Endothelial cell of umbilical vein (primary cell): ENCODE data around the gene NAP1L4. TPM values are rescaled to one million over a fixed set of nuclear protein-coding genes. Genes with fewer than 3 reads are reported as not detected.

Experiments
- BruUV-seq: library from RNA; stranded (reverse); fragments of 400-500 nt; replicated peaks from 2 replicates; lab custom pipeline; 2021; lab: Mats Ljungman, UMichigan
- CTCF ChIA-PET: fragments of 300-600, 350-600 bp; sonication (Branson Sonifier 250); formaldehyde crosslinking; loops from one replicate; lab custom pipeline; 2021; ENCODE audit warnings: antibody characterized with exemption, inconsistent platforms; lab: Charles Lee
- POLR2A ChIA-PET: fragments of 300-600, 350-600 bp; sonication (Branson Sonifier 250); formaldehyde crosslinking; loops from one replicate; lab custom pipeline; 2021; ENCODE audit warnings: antibody characterized with exemption, inconsistent platforms; lab: Charles Lee
- DNase-seq: peaks from one replicate; pipeline ENCODE4 v3.0.0-alpha.2; 2011; ENCODE audit warnings: low read depth, low spot score
- FAIRE-seq: peaks from 2 replicates; lab custom pipeline; 2011; peaks lifted over from hg19 to GRCh38; lab: Jason Lieb, UNC
- H2AFZ ChIP-seq: 2 replicates; pipeline ENCODE4 v1.6.0; 2012; ENCODE audit warnings: low read depth, low read length, control low read depth, inconsistent platforms
- H3K27ac ChIP-seq: 2 replicates; pipeline ENCODE4 v1.5.1; 2011; ENCODE audit warnings: low read depth, mild to moderate bottlenecking, control low read depth, low read length, moderate library complexity; ENCODE audit not compliant: insufficient read depth
- H3K27me3 ChIP-seq, 2 experiments: 2 replicates each; pipeline versions ENCODE4 v1.6.0 to v1.6.1; 2011; ENCODE audit warnings: low read length in 2 of 2, mixed read lengths in 1 of 2; ENCODE audit not compliant: control insufficient read depth in 2 of 2, insufficient read depth in 2 of 2
- H3K36me3 ChIP-seq, 2 experiments: 2 replicates in 1 of 2; 3 replicates in 1 of 2; pipeline ENCODE4 v1.5.1; 2011; ENCODE audit warnings: low read length in 2 of 2, mild to moderate bottlenecking in 1 of 2, moderate library complexity in 1 of 2; ENCODE audit not compliant: control insufficient read depth in 2 of 2, insufficient read depth in 2 of 2; ENCODE audit errors: extremely low read depth in 1 of 2
- H3K4me1 ChIP-seq: 3 replicates; pipeline ENCODE4 v1.5.1; 2011; ENCODE audit warnings: mild to moderate bottlenecking, low read length; ENCODE audit not compliant: control insufficient read depth, insufficient read depth; ENCODE audit errors: extremely low read depth
- H3K4me2 ChIP-seq: 2 replicates; pipeline ENCODE4 v1.6.1; 2011; ENCODE audit warnings: low read length, control low read depth, mixed read lengths; ENCODE audit not compliant: insufficient read depth
- H3K4me3 ChIP-seq, 3 experiments: fragments of 200-600 bp in 1 of 3; sonication (generic), shearing (Covaris generic) in 1 of 3; replicated peaks in 1 of 3; 2 replicates each; pipeline ENCODE4 v1.5.1; 2011 to 2016; ENCODE audit warnings: control low read depth in 3 of 3, low read length in 3 of 3, mild to moderate bottlenecking in 2 of 3, inconsistent platforms in 1 of 3, low read depth in 1 of 3, moderate library complexity in 1 of 3; ENCODE audit not compliant: insufficient read depth in 1 of 3
- H3K79me2 ChIP-seq: 2 replicates; pipeline ENCODE4 v1.6.0; 2012; ENCODE audit warnings: low read length, inconsistent platforms; ENCODE audit not compliant: control insufficient read depth, insufficient read depth
- H3K9ac ChIP-seq: replicated peaks from 2 replicates; pipeline ENCODE3; 2011; ENCODE audit warnings: low read length, control low read depth; ENCODE audit not compliant: insufficient read depth; ENCODE audit errors: extremely low read depth
- H3K9me1 ChIP-seq: replicated peaks from 3 replicates; pipeline ENCODE4 v1.6.0; 2011; ENCODE audit warnings: mild to moderate bottlenecking, low read length; ENCODE audit not compliant: control insufficient read depth, insufficient read depth; ENCODE audit errors: extremely low read depth
- H3K9me3 ChIP-seq: replicated peaks from 2 replicates; pipeline ENCODE4 v1.5.1; 2012; ENCODE audit warnings: low read length, inconsistent platforms; ENCODE audit not compliant: control insufficient read depth, insufficient read depth
- H4K20me1 ChIP-seq: replicated peaks from 2 replicates; pipeline ENCODE3; 2011; ENCODE audit warnings: mild to moderate bottlenecking, low read length; ENCODE audit not compliant: control insufficient read depth, insufficient read depth; ENCODE audit errors: extremely low read depth
- CTCF ChIP-seq, 2 donors: IDR thresholded peaks; 1 replicate in 1 of 2; 2 replicates in 1 of 2; pipeline ENCODE4 v1.5.1; 2011; ENCODE audit warnings: low read length in 2 of 2, mild to moderate bottlenecking in 2 of 2, moderate library complexity in 2 of 2, control low read depth in 1 of 2, inconsistent platforms in 1 of 2, low read depth in 1 of 2; ENCODE audit not compliant: insufficient read depth in 1 of 2; ENCODE audit errors: extremely low read depth in 1 of 2
- EZH2 ChIP-seq: IDR thresholded peaks from 2 replicates; pipeline ENCODE4 v1.6.1; 2012; ENCODE audit warnings: borderline replicate concordance, low read depth, mild to moderate bottlenecking, moderate library complexity, low read length, inconsistent platforms; ENCODE audit not compliant: severe bottlenecking
- FOS ChIP-seq: IDR thresholded peaks from 2 replicates; pipeline ENCODE4 v1.6.1; 2011; ENCODE audit warnings: mild to moderate bottlenecking, low read length, moderate library complexity, borderline replicate concordance; ENCODE audit not compliant: insufficient read depth
- GATA2 ChIP-seq: IDR thresholded peaks from 2 replicates; pipeline ENCODE4 v1.7.0; 2011; ENCODE audit warnings: low read depth, mild to moderate bottlenecking, moderate library complexity, mixed read lengths, low read length; ENCODE audit not compliant: insufficient read length, insufficient read depth
- JUN ChIP-seq: IDR thresholded peaks from 2 replicates; pipeline ENCODE4 v1.6.1; 2011; ENCODE audit warnings: borderline replicate concordance, low read depth; ENCODE audit not compliant: insufficient read length, insufficient read depth
- MYC ChIP-seq: IDR thresholded peaks from one replicate; pipeline ENCODE4 v1.6.1; 2011; ENCODE audit warnings: mild to moderate bottlenecking, low read depth, low read length
- POLR2AphosphoS5 ChIP-seq: IDR thresholded peaks from 2 replicates; pipeline ENCODE4 v1.6.1; 2012; ENCODE audit warnings: low read depth, mild to moderate bottlenecking, control low read depth, low read length, moderate library complexity; ENCODE audit not compliant: insufficient read depth
- dilution Hi-C: fragments of 300-500 bp; cut with MboI; formaldehyde crosslinking; loops from one replicate; pipeline ENCODE4 v1.15.0; 2019; ENCODE audit warnings: low sequenced_read_pairs; ENCODE audit not compliant: extremely low pct_ligation_motif_present
- intact Hi-C: fragments of 100-400 bp; cut with micrococcal nuclease; formaldehyde crosslinking; loops from one replicate; pipeline ENCODE4 v1.10.0; 2022
- polyA plus RNA-seq, 4 experiments: library from polyadenylated mRNA; depleted of rRNA in 3 of 4; stranded (reverse) in 3 of 4; unstranded in 1 of 4; fragments of >200 nt; gene quantifications; 2 replicates each; pipeline versions ENCODE4 v1.2.1 to v1.2.3, GENCODE V29; 2011 to 2012; ENCODE audit warnings: missing spikeins in 1 of 4
- total RNA-seq: library from RNA; stranded (reverse); gene quantifications from 2 replicates; pipeline ENCODE4 v1.2.3, GENCODE V29; 2021

NAP1L4 gene
- total and polyA plus RNA-seq, 2 donors (not counting 3 experiments of a cell fraction or from before 2014, with no cell fraction given): 100.0 to 177 TPM

GRCh38 chr11:3001496-3001895 is 9.4 kb upstream of the NAP1L4 start:
- H3K27ac ChIP-seq: no peak overlapping the region
- POLR2A ChIA-PET: no interaction called here
- no peak for FAIRE-seq

GRCh38 chr11:3000032-3000961 is 8.2 kb upstream of the NAP1L4 start:
- ChIA-PET CTCF (interaction anchor here (0.9 to 1.5 kb wide), 3 partner anchors 8 to 468 kb away, joined by 3 to 5 read pairs (median 5); partner anchors contain the start of gene NAP1L4), POLR2A (no interaction called here)
- Histone ChIP-seq H3K27ac (no peak overlapping the region), H3K9me3 (no peaks in the 10 kb centered on the region), H3K79me2 (no peaks in the 10 kb centered on the region), H3K4me1 (no peaks in the 10 kb centered on the region), H3K4me2 (no peak overlapping the region), H3K9ac (no peak overlapping the region), H4K20me1 (no peaks in the 10 kb centered on the region), H3K9me1 (no peaks in the 10 kb centered on the region), H3K27me3 (no peaks in the 10 kb centered on the region), H2AFZ (no peak overlapping the region), H3K4me3 (no peak overlapping the region), H3K36me3 (peaks cover 0 to 29% of the 10 kb centered on the region in 2 experiments)
- BruUV-seq: no TSS peak
- intact Hi-C loops: no loop called here
- DNase-seq (peak; percentile 55), FAIRE-seq (no peak)
- dilution Hi-C loops: no loop called here
- no peak for TF ChIP-seq GATA2
- no peak for TF ChIP-seq JUN
- TF ChIP-seq POLR2AphosphoS5: no peak
- TF ChIP-seq MYC: no peak
- no peak for TF ChIP-seq EZH2
- no peak for TF ChIP-seq FOS
- TF ChIP-seq CTCF (IDR thresholded peaks at IDR 0.05; ENCODE audit: extremely low read depth in 1 of 2, insufficient read depth in 1 of 2, low read depth in 1 of 2, low read length in 2 of 2): no peak

More at GRCh38 chr11:3001496-3001895, 9.4 kb upstream of the NAP1L4 start:
- intact Hi-C loops (no loop called here), dilution Hi-C loops (no loop called here)
- Histone ChIP-seq H3K4me1 (no peaks in the 10 kb centered on the region), H3K9me1 (no peaks in the 10 kb centered on the region), H3K9me3 (no peaks in the 10 kb centered on the region), H3K27me3 (no peaks in the 10 kb centered on the region), H3K79me2 (no peaks in the 10 kb centered on the region), H4K20me1 (no peaks in the 10 kb centered on the region), H3K4me2 (no peak overlapping the region), H3K9ac (no peak overlapping the region), H3K4me3 (no peak overlapping the region), H2AFZ (no peak overlapping the region), H3K36me3 (peaks cover 0 to 31% of the 10 kb centered on the region in 2 experiments)
- CTCF ChIA-PET: interaction anchor here (0.9 to 1.5 kb wide), 2 partner anchors 10 to 469 kb away, joined by 3 to 5 read pairs; partner anchors contain the start of gene NAP1L4
- BruUV-seq: no TSS peak
- no peak for TF ChIP-seq MYC
- no peak for DNase-seq
